Mammary epithelial cell (primary cell): ENCODE data around the gene SMIM41.

Experiments used
- CTCF ChIP-seq, 2 donors: IDR thresholded peaks in 1 of 2; conservative IDR thresholded peaks in 1 of 2; 2 replicates each; pipeline ENCODE4 v1.5.1; 2011 to 2012; ENCODE audit warnings: inconsistent platforms in 2 of 2, low read length in 2 of 2, mild to moderate bottlenecking in 2 of 2, control low read depth in 1 of 2, low read depth in 1 of 2; ENCODE audit not compliant: insufficient read depth in 1 of 2; ENCODE audit errors: extremely low read depth in 1 of 2
- EZH2 ChIP-seq: IDR thresholded peaks from 2 replicates; pipeline ENCODE4 v1.6.1; 2012; ENCODE audit warnings: low read length, inconsistent platforms, borderline replicate concordance

- no peak for TF ChIP-seq CTCF (conservative IDR thresholded peaks at IDR 0.05 in 1 of 2, IDR thresholded peaks at IDR 0.05 in 1 of 2; ENCODE audit: extremely low read depth in 1 of 2, insufficient read depth in 1 of 2, low read depth in 1 of 2, low read length in 2 of 2)
- TF ChIP-seq EZH2: no peak
Measured at GRCh38 chr12:52139147-52139546, 59.6 kb downstream of the SMIM41 start.
